H1 (cell line): ENCODE results near the gene S100A13. TPM values are rescaled to one million over a fixed set of nuclear protein-coding genes. Genes with fewer than 3 reads are reported as not detected.

Experiments
- HDAC6 ChIP-seq: IDR thresholded peaks from one replicate; pipeline ENCODE4 v1.7.1; 2012; ENCODE audit warnings: low read depth, mild to moderate bottlenecking, inconsistent platforms, low read length, moderate library complexity
- JUN ChIP-seq: IDR thresholded peaks from 2 replicates; pipeline ENCODE4 v1.6.1; 2011; ENCODE audit warnings: low read depth, mild to moderate bottlenecking, improper control_type of control experiment, low read length
- JUND ChIP-seq: IDR thresholded peaks from 2 replicates; pipeline ENCODE4 v1.6.1; 2011; ENCODE audit warnings: mild to moderate bottlenecking, improper control_type of control experiment, low read length
- NRF1 ChIP-seq: IDR thresholded peaks from 2 replicates; pipeline ENCODE4 v1.6.1; 2011; ENCODE audit warnings: mild to moderate bottlenecking, low read depth, low read length, improper control_type of control experiment
- RXRA ChIP-seq: IDR thresholded peaks from 2 replicates; pipeline ENCODE4 v1.6.1; 2011; ENCODE audit warnings: low read depth, mild to moderate bottlenecking, low read length, moderate library complexity; ENCODE audit not compliant: insufficient read depth
- TBP ChIP-seq: IDR thresholded peaks from 2 replicates; pipeline ENCODE4 v1.6.1; 2011; ENCODE audit warnings: low read depth, low read length, improper control_type of control experiment
- TCF12 ChIP-seq: IDR thresholded peaks from 2 replicates; pipeline ENCODE4 v1.6.1; 2011; ENCODE audit warnings: low read depth, mild to moderate bottlenecking, low read length
- ZNF274 ChIP-seq: IDR thresholded peaks from 2 replicates; pipeline ENCODE4 v1.7.0; 2012; ENCODE audit warnings: low read length, borderline replicate concordance; ENCODE audit errors: extremely low read depth
- polyA plus RNA-seq, 7 experiments: library from polyadenylated mRNA; depleted of rRNA in 3 of 7; stranded (reverse) in 5 of 7; unstranded in 2 of 7; fragments of >200 nt in 5 of 7; fragments of 200-250 nt in 2 of 7; gene quantifications; 1 replicate in 5 of 7; 2 replicates in 1 of 7; 4 replicates in 1 of 7; pipeline versions ENCODE4 v1.2.1 to v1.2.3, GENCODE V29; 2011 to 2013; ENCODE audit warnings: missing spikeins in 2 of 7, mixed read lengths in 2 of 7
- total RNA-seq: library from RNA; stranded (reverse); fragmentation: NEBNext Ultra II Directional; extraction: Animal tissue kit (Norgen Biotek cat#: 25700); gene quantifications from 2 replicates; pipeline ENCODE4 v1.2.1, GENCODE V29; 2021

The S100A13 gene
- total and polyA plus RNA-seq, 2 of the 8 experiments (the other 6 are each of a cell fraction or from before 2014, with no cell fraction given): 63.6 to 127 TPM

GRCh38 chr1:153623101-153623500 lies 4.2 kb downstream of the S100A13 start (continued):
- no peak for TF ChIP-seq NRF1
- no peak for TF ChIP-seq TBP
- no peak for TF ChIP-seq RXRA
- no peak for TF ChIP-seq JUN
- TF ChIP-seq HDAC6: no peak
- TF ChIP-seq JUND: no peak
- TF ChIP-seq TCF12: no peak
- no peak for TF ChIP-seq ZNF274
- TF ChIP-seq, all 59 proteins: peak for 0
